RPMI7951 (cell line): Measurements from ENCODE around the gene MTMR4. TPM values are rescaled to one million over a fixed set of nuclear protein-coding genes. Genes with fewer than 3 reads are reported as not detected.
"Not testable (repeated sequence)": the region's sequence is repeated elsewhere in the genome, so short reads cannot be mapped to it uniquely, and the experiment has no call there.

Experiments
- DNase-seq: peaks from one replicate; pipeline ENCODE4 v3.0.0-alpha.2; 2012; ENCODE audit warnings: low read depth
- total RNA-seq: library from RNA; depleted of rRNA; stranded (reverse); fragments of >200 nt; shearing (Covaris generic); gene quantifications from 2 replicates; pipeline ENCODE4 v1.2.3, GENCODE V29; 2014

The MTMR4 gene
- total RNA-seq, 1 experiment from 2014 or later: 32.8 TPM

DNA sequence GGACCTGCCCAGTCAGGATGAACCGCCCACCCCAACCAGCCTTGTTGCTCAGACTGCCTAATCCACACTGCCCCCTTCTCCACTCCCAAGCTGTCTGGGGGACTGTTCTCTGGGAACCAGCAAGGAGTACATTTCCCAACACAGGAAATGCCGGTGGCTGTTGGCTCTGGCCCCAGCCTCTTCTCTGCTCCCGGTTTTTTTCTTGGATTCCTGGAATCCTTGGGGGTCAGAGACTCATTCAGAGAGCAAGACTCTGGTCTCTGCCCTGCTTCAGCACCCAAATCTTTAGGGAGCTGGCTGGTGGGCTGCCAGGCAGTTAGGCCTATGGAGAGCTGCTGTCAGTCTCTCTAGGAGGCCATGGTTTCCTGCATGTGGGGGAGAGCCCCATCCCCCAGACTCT lies 10.8 kb upstream of the MTMR4 start:
- peak; percentile 85 for DNase-seq

DNA sequence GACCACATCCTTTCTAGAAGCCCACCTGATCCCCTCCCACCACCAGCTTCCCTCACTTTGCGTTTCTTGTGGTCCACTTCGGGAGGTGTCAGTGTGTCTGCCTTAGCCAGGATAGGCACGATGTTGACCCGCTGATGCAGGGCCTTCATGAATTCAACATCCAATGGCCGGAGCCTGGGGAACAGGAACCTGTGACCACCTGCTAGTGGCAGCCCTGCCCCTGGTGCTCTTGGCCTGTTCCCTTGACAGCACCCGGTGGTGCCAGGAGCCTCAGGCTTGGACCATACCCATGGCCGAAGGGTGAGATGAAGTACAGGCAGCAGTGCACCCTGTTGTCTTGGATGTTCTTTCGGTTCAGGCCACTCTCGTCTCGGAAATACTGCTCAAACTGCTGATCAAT lies 7.2 kb upstream of the MTMR4 start:
- DNase-seq: no peak

DNA sequence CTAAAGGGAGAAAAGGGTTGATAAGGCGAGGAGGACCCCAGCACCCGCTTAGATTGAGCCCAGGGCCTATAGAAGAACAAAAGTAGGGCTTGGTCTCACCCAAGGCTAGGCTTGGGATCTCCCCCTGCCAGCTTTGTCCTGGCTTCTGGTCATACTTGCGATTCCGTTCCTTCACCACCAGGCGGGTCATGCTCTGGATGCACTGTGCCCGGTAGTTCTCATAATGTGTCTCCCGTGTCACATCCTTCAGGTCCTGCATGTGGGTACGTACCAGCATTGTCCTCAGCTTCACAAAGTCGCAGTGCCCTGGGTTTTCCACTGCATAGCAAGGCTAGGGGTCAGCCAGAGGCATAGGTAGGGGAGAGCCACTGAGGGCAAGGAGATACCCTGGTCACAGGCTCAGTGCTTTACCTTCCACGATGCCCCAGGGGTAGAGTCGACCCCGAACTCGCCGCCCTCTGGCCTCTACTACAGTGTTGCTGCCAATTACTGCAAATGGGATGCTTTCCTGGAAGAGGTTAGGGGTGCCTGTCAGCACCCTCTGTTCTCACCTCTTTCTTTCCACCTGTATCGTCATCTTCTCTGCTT lies 6.5 kb upstream of the MTMR4 start:
- DNase-seq: no peak

GRCh38 chr17:58517928-58518609 lies 3.6 kb upstream of the MTMR4 start:
- DNase-seq: peak; percentile 99

DNA sequence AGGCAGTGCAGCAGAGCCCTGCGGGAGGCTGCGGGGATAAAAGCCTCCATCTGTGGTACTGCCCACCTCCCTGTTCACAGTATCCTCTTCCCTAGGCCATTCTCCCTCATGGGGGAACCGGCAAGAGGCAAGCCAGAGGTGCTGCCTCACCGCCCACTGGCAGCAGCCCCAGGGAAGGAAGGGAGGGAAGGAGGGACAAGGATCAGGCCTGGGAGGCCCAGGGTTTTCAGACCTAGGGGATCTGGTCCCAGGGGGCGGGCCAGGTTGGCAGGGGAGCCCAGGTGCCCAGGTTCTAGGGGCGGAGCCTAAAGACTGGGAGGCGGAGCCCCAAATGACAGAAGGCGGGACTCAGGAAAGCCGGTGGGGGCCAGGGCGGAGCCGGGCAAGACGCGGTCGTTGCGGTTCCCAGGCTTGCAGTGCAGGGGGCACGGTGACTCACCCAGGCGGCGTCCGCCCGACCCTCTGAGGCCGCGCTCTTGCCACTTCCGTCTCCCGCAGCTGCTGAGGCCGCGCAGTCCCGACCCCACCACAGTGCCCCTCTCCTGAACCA lies 3.0 kb upstream of the MTMR4 start:
- DNase-seq: no peak

DNA sequence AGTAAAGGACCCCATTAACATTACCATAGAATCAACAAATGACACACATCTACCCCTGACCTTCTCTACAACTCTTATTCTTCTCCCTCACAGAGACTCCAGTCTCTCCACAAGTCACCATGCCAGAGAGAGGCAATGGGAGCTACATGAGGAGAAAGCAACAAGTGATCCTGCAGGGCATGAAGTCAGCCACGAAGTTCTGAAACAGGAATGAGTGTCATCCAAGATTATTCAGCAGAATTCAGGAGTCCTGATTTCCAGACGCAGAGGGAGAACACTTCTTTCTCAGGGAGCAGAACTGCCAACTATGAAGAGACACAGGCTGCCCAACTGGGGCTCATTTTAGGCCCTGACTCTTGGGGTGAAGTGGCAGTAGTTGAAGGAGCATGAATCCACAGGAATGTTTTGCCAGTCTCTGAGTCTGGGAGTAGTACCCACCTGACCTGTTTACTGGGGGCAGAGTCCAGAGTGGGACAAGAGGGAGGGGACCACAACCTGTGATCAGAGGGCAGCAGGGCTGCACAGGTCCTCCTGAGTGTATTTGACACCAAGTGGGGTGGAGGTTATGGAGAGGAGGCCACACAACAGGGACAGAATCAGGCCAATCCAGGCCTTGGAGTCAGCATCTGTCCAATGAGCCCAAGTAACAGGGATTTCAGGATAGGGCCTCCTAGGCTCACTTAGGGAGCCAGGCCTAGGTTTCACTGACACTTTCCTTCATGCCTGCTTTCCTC lies 2.4 kb upstream of the MTMR4 start:
- DNase-seq: no peak

DNA sequence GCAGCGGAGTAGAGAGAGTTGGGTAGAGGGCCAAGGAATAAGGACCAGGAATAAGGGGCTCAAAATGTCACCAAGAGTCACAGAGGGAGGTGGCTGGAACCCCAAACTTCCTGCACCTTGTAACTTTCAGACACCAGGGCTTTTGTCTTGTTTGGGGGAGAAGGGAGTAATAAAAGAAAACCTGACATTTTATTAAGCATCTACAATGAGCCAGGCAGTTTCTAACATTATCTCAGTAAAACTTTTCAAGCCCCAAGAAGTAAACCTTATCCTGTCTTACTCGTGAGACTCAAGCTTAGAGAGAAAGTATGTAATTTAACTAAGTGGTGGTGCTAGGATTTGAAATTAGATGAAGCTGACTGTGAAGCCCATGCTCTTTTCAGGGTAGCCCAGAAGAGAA lies 848 bp upstream of the MTMR4 start:
- DNase-seq: no peak

- no peak for DNase-seq
Observed at GRCh38 chr17:58514770-58515157, 326 bp upstream of the MTMR4 start.

- no peak for DNase-seq
Observed at GRCh38 chr17:58513267-58513964, 1.0 kb downstream of the MTMR4 start.

GRCh38 chr17:58510075-58510474 lies 4.4 kb downstream of the MTMR4 start:
- DNase-seq: no peak

DNA sequence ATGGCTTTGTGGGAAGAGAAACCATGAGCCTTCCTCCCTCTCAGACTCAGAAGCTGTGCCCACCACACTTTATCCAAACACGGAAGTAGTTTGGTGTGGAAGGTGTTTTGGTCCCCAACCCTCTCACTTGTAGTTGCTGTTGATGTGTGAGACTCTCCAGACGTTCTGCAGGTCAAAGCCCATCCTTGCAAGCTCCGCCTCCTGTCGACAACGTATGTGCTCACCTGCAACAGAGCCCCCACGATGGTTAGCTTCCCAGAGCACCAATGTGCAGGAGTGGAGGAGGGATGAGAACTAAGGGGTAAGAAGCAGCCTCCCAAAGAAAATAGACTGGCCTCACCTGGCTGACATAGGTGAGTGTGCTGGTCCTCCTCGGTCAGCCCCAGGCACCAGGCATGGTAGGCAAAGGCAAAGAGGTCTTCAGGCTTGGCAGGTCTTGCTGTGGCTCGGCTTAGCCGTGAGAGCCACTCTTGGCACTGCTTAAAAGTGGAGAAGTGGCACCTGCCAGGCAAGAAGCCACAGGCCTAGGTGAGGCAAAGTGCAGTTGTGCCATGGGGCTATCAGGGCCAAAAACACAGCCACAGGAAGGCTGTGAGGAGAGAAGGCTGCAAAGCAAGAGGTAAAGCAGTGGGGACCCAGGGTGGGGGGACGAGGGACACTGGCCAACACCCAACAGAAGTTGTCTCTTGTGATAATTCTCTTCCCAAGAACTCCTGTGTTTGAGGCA lies 5.9 kb downstream of the MTMR4 start:
- DNase-seq: no peak

GRCh38 chr17:58507123-58507634 lies 7.3 kb downstream of the MTMR4 start:
- no peak for DNase-seq

- no peak for DNase-seq
Observed at GRCh38 chr17:58506354-58507080, 7.9 kb downstream of the MTMR4 start.

DNA sequence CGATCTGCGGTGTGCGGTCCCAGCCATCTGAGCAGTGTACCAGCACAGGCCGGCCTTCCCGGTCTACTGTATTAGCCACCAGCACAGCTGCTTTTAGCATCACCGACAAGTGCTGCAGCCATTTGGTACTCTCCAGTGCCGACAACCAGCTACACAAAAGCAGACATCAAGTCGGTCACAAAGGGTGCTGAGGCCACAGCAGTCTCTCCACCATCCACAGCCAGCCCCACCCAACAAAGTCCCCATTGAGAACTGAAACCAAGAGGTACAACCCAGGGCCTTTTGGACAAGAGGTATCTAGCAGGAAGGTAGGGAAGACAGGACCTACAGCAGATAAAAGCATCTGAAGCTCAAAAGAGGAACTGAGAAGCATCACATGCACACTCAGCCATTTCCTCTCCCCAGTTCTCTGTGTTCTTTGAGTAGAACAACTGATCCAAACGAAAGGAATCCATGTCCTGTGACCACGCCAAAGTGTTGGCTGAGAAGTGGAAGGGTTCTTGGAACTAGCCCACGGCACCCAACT lies 9.5 kb downstream of the MTMR4 start:
- DNase-seq: no peak

- DNase-seq: no peak
Observed at GRCh38 chr17:58503866-58504265, 10.6 kb downstream of the MTMR4 start.

DNA sequence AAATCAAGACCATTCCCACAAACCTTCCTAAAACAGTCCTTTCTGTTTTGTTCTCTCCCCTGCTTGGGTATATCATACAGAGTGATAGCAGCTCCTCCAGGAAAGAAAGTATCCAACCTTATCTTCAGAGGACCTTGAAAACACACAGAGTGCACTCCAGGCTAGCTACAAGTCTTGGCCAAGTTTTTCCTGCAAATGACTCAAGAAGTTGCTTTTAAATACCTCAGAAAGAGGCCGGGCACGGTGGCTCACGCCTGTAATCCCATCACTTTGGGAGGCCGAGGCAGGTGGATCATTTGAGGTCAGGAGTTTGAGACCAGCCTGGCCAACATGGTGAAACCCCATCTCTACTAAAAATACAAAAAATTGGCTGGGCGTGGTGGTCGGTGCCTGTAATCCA lies 11.3 kb downstream of the MTMR4 start:
- not testable (repeated sequence) for DNase-seq

GRCh38 chr17:58501451-58501850 lies 13.0 kb downstream of the MTMR4 start:
- DNase-seq: no peak

DNA sequence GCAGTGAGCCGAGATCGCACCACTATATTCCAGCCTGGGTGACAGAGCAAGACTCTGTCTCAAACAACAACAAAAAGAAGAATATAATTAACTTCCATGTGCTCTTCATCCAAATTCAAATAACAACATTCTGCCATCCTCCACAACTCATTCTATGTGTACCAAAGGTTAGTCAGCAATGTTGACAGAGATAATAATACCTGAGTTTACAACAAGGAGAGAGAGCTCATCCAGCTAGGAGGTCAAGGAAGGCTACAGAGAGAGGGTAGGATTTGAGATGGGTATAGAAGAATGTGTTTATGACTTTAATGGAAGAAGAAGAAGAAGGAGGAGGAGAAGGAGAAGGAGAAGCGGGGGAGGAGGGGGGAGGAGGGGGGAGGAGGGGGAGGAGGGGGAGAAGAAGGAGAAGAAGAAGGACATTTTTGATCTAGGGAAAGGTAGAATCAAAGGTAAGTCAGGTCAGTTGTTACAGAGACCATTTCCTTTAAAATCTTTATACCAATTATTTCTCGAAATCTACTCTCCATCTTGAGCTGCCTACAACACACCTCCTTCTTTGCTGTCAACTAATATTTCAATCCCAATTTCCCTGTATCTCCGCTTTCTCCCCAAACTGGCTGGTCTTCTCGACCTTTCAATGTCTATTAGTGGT lies 16.1 kb downstream of the MTMR4 start:
- no peak for DNase-seq

- DNase-seq: no peak
Observed at GRCh38 chr17:58493506-58493905, 20.9 kb downstream of the MTMR4 start.
